GM23338 (cell line): ENCODE data around the gene TMEM219. TPM values are rescaled to one million over a fixed set of nuclear protein-coding genes. Genes with fewer than 3 reads are reported as not detected.
A peak's percentile ranks its signal among the peaks of the same experiment; 100 is the strongest.

ENCODE experiments used
- ATAC-seq: fragments of 200-7000 bp; cut with Tn5 transposase; 3 replicates; pipeline ENCODE4 v1.9.1; 2020
- DNase-seq: peaks from one replicate; pipeline ENCODE4 v3.0.0-alpha.2; 2015; ENCODE audit warnings: low spot score
- H2AFZ ChIP-seq: fragments of 200-600 bp; sonication (generic); 2 replicates; pipeline ENCODE4 v1.8.0; 2016; ENCODE audit warnings: antibody characterized with exemption, mild to moderate bottlenecking, moderate library complexity
- H3F3A ChIP-seq: fragments of 200-600 bp; sonication (generic); replicated peaks from 2 replicates; pipeline ENCODE4 v1.8.0; 2017; ENCODE audit warnings: antibody characterized with exemption, mixed run types, low read depth
- H3K27ac ChIP-seq: fragments of 200-600 bp; sonication (generic); 2 replicates; pipeline ENCODE4 v1.6.1; 2016; ENCODE audit warnings: low read depth
- H3K27me3 ChIP-seq: fragments of 200-600 bp; sonication (generic); 2 replicates; pipeline ENCODE4 v1.8.0; 2016; ENCODE audit warnings: mild to moderate bottlenecking, mixed run types, moderate library complexity; ENCODE audit not compliant: insufficient read depth
- H3K36me3 ChIP-seq: fragments of 200-600 bp; sonication (generic); 2 replicates; pipeline ENCODE4 v1.8.0; 2016; ENCODE audit warnings: mild to moderate bottlenecking; ENCODE audit not compliant: insufficient read depth
- H3K4me1 ChIP-seq: fragments of 200-600 bp; sonication (generic); 2 replicates; pipeline ENCODE4 v1.8.0; 2016; ENCODE audit warnings: mild to moderate bottlenecking, moderate library complexity; ENCODE audit not compliant: insufficient read depth
- H3K4me2 ChIP-seq: fragments of 200-600 bp; sonication (generic); 2 replicates; pipeline ENCODE4 v1.7.1; 2017; ENCODE audit warnings: mixed run types
- H3K4me3 ChIP-seq: fragments of 200-600 bp; sonication (generic); 2 replicates; pipeline ENCODE4 v1.6.1; 2016; ENCODE audit warnings: mixed run types
- H3K79me2 ChIP-seq: fragments of 200-600 bp; sonication (generic); replicated peaks from 2 replicates; pipeline ENCODE4 v1.8.0; 2017; ENCODE audit warnings: mild to moderate bottlenecking; ENCODE audit not compliant: insufficient read depth
- H3K9me2 ChIP-seq: fragments of 200-600 bp; sonication (generic); 2 replicates; pipeline ENCODE4 v1.8.0; 2017; ENCODE audit not compliant: insufficient read depth
- H4K20me1 ChIP-seq: fragments of 200-600 bp; sonication (generic); replicated peaks from 2 replicates; pipeline ENCODE4 v1.8.0; 2017; ENCODE audit warnings: mild to moderate bottlenecking; ENCODE audit not compliant: insufficient read depth
- H3K27ac Mint-ChIP-seq: 2 replicates; pipeline ENCODE4 v1.8.0; 2020; ENCODE audit warnings: inconsistent platforms, mild to moderate bottlenecking, moderate library complexity, mixed read lengths
- H3K27me3 Mint-ChIP-seq: 3 replicates; pipeline ENCODE4 v1.8.0; 2022; ENCODE audit warnings: low read depth, mild to moderate bottlenecking, moderate library complexity, mixed read lengths, inconsistent platforms; ENCODE audit not compliant: insufficient read depth, poor library complexity
- H3K36me3 Mint-ChIP-seq: 3 replicates; pipeline ENCODE4 v1.8.0; 2021; ENCODE audit warnings: low read depth, mild to moderate bottlenecking, inconsistent platforms, moderate library complexity, mixed read lengths
- H3K4me1 Mint-ChIP-seq: 3 replicates; pipeline ENCODE4 v1.8.0; 2020; ENCODE audit warnings: mild to moderate bottlenecking, inconsistent platforms, mixed read lengths
- H3K4me3 Mint-ChIP-seq: 3 replicates; pipeline ENCODE4 v1.8.0; 2021; ENCODE audit warnings: moderate library complexity, mild to moderate bottlenecking, inconsistent platforms, mixed read lengths
- H3K9me3 Mint-ChIP-seq: 3 replicates; pipeline ENCODE4 v1.8.0; 2020; ENCODE audit warnings: moderate library complexity, mild to moderate bottlenecking, inconsistent platforms, mixed read lengths
- CREB1 ChIP-seq: fragments of 250-450 bp; sonication (Bioruptor Pico); IDR thresholded peaks from 2 replicates; pipeline ENCODE4 v1.5.0; 2020; ENCODE audit warnings: low read depth, mild to moderate bottlenecking, moderate library complexity
- EZH2 ChIP-seq: fragments of 200-600 bp; sonication (generic); IDR thresholded peaks from one replicate; pipeline ENCODE4 v1.8.0; 2017; ENCODE audit warnings: antibody characterized with exemption, mild to moderate bottlenecking, low read depth; ENCODE audit not compliant: unreplicated experiment
- EZH2phosphoT487 ChIP-seq: fragments of 200-600 bp; sonication (generic); IDR thresholded peaks from one replicate; pipeline ENCODE4 v1.8.1; 2018; ENCODE audit warnings: antibody characterized with exemption; ENCODE audit not compliant: unreplicated experiment
- JUNB ChIP-seq: IDR thresholded peaks from one replicate; pipeline ENCODE4 v1.6.1; 2016; ENCODE audit warnings: antibody characterized with exemption; ENCODE audit not compliant: unreplicated experiment
- NANOG ChIP-seq: IDR thresholded peaks from 2 replicates; pipeline ENCODE4 v1.6.1; 2016; ENCODE audit warnings: antibody characterized with exemption, borderline replicate concordance
- POLR2AphosphoS5 ChIP-seq: IDR thresholded peaks from 2 replicates; pipeline ENCODE4 v1.6.1; 2016; ENCODE audit warnings: antibody characterized with exemption, low read depth
- STAT1 ChIP-seq: IDR thresholded peaks from one replicate; pipeline ENCODE4 v1.6.1; 2016; ENCODE audit warnings: antibody characterized with exemption; ENCODE audit not compliant: unreplicated experiment
- ZNF114 ChIP-seq: fragments of 250-450 bp; sonication (Bioruptor Pico); IDR thresholded peaks from 2 replicates; pipeline ENCODE4 v1.5.0; 2020; ENCODE audit warnings: mild to moderate bottlenecking, moderate library complexity
- ZNF331 ChIP-seq: fragments of 250-450 bp; sonication (Bioruptor Pico); IDR thresholded peaks from 2 replicates; pipeline ENCODE4 v1.5.0; 2020; ENCODE audit warnings: low read depth, mild to moderate bottlenecking, moderate library complexity
- polyA plus RNA-seq: library from polyadenylated mRNA; unstranded; fragments of >200 nt; fragmentation: Nextera tagmentation; extraction: Ambion mirVana; gene quantifications from 2 replicates; pipeline ENCODE4 v1.2.1, GENCODE V29; 2016
- total RNA-seq: library from RNA; depleted of rRNA; stranded (reverse); fragments of >200 nt; shearing (Covaris generic); gene quantifications from 2 replicates; pipeline ENCODE4 v1.2.3, GENCODE V29; 2014
- TF ChIP-seq, protein P1 (sequence below): IDR thresholded peaks from 2 replicates; pipeline ENCODE4 v1.6.1; 2016; ENCODE audit warnings: antibody characterized with exemption
- TF ChIP-seq, protein P2 (sequence below), 2 experiments: fragments of 200-600 bp in 1 of 2; sonication (generic) in 1 of 2; conservative IDR thresholded peaks; 2 replicates each; pipeline versions ENCODE4 v1.5.1 to v1.6.1; 2016 to 2017; ENCODE audit warnings: antibody characterized with exemption in 2 of 2, low read depth in 2 of 2, mild to moderate bottlenecking in 2 of 2, moderate library complexity in 1 of 2
- TF ChIP-seq, protein P3 (sequence below): fragments of 250-450 bp; sonication (Bioruptor Pico); IDR thresholded peaks from 2 replicates; pipeline ENCODE4 v1.5.0; 2020; ENCODE audit warnings: mild to moderate bottlenecking, moderate library complexity

The TMEM219 gene
- total and polyA plus RNA-seq, 2 experiments from 2014 or later: 50.0 to 82.3 TPM

DNA sequence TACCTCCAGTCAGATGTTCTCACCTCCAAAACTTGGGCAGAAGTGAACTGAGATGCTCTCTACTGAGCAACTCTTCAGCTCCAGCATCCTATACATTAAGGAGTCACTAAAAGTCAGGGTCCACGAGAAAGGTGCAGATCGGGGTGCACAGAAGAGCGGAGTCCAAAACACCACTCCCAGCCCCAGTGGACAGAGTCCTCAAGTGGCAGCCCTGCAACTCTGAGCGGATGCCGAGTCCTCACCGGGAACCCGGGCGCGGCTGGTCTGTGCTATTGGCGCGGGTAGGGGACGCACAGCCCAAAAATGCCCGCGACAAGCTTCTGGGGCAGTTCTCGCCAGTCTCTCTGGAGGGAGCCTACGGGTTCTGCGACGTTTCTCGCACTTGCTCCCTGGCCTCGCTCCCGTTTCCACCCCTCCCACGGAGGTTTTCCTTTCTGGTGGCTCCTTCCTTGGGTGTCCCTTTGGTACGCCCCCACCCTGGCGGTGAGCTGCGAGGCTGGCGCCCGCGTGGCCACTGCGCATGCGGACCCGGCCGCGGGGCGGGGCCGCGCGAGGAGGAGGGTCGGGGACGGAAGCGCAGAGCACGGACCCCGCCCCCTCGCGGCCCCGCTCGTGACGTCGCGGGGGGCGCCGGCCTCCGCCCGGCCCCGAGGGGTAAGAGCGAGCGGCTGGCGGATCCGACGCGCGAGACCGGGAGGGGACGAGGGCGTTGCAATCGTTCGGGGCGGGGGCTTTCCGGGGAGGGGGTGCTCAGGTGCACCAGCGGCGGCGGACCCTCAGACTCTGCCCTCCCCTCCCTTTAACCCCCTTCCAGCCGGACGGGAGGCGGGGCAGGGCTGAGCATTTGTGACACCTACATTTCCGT, at the start of gene TMEM219 (continued):
- TF ChIP-seq ZNF331 (CRISPR knock-in tag): no peak

DNA sequence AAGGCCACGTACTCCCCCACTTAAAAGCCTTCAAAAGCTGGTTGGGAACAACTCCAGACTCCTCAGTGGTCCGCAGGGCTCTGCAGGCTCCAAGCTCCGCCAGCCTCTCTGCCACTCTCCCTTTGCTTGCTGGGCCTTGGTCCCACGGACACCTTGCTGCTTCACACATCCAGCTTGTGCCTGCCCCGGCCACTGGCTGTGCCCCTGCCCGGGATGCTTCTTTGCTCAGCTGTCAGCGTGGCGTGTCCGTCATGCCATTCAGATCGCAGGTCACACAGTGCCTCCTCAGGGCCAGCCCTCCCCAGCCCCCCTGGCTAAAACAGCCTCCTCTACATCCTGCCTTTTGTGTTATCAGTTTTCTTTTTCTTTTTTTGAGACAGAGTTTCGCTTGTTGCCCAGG, 49.8 kb upstream of the TMEM219 start:
- Histone ChIP-seq H3K4me2 (no peak overlapping the region), H3K9me2 (no peaks in the 10 kb centered on the region), H3K27ac (no peak overlapping the region), H3K36me3 (no peaks in the 10 kb centered on the region), H3F3A (no peaks in the 10 kb centered on the region), H3K4me1 (peaks cover 6% of the 10 kb centered on the region; the same call in 1 of the 2 replicates), H3K79me2 (no peaks in the 10 kb centered on the region), H4K20me1 (no peaks in the 10 kb centered on the region; the same call in none of the 2 replicates), H3K27me3 (no peaks in the 10 kb centered on the region), H2AFZ (no peak overlapping the region), H3K4me3 (no peak overlapping the region)
- TF ChIP-seq, protein P1, sequence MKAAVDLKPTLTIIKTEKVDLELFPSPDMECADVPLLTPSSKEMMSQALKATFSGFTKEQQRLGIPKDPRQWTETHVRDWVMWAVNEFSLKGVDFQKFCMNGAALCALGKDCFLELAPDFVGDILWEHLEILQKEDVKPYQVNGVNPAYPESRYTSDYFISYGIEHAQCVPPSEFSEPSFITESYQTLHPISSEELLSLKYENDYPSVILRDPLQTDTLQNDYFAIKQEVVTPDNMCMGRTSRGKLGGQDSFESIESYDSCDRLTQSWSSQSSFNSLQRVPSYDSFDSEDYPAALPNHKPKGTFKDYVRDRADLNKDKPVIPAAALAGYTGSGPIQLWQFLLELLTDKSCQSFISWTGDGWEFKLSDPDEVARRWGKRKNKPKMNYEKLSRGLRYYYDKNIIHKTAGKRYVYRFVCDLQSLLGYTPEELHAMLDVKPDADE: no peak
- TF ChIP-seq POLR2AphosphoS5 (no peak), ZNF331 (CRISPR knock-in tag) (no peak), JUNB (no peak), ZNF114 (CRISPR knock-in tag) (no peak), EZH2 (no peak), STAT1 (no peak), NANOG (no peak), EZH2phosphoT487 (no peak), CREB1 (CRISPR knock-in tag) (no peak)
- TF ChIP-seq, protein P2, sequence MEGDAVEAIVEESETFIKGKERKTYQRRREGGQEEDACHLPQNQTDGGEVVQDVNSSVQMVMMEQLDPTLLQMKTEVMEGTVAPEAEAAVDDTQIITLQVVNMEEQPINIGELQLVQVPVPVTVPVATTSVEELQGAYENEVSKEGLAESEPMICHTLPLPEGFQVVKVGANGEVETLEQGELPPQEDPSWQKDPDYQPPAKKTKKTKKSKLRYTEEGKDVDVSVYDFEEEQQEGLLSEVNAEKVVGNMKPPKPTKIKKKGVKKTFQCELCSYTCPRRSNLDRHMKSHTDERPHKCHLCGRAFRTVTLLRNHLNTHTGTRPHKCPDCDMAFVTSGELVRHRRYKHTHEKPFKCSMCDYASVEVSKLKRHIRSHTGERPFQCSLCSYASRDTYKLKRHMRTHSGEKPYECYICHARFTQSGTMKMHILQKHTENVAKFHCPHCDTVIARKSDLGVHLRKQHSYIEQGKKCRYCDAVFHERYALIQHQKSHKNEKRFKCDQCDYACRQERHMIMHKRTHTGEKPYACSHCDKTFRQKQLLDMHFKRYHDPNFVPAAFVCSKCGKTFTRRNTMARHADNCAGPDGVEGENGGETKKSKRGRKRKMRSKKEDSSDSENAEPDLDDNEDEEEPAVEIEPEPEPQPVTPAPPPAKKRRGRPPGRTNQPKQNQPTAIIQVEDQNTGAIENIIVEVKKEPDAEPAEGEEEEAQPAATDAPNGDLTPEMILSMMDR (conservative IDR thresholded peaks at IDR 0.05; ENCODE audit: low read depth in 2 of 2): no peak
- TF ChIP-seq, protein P3, sequence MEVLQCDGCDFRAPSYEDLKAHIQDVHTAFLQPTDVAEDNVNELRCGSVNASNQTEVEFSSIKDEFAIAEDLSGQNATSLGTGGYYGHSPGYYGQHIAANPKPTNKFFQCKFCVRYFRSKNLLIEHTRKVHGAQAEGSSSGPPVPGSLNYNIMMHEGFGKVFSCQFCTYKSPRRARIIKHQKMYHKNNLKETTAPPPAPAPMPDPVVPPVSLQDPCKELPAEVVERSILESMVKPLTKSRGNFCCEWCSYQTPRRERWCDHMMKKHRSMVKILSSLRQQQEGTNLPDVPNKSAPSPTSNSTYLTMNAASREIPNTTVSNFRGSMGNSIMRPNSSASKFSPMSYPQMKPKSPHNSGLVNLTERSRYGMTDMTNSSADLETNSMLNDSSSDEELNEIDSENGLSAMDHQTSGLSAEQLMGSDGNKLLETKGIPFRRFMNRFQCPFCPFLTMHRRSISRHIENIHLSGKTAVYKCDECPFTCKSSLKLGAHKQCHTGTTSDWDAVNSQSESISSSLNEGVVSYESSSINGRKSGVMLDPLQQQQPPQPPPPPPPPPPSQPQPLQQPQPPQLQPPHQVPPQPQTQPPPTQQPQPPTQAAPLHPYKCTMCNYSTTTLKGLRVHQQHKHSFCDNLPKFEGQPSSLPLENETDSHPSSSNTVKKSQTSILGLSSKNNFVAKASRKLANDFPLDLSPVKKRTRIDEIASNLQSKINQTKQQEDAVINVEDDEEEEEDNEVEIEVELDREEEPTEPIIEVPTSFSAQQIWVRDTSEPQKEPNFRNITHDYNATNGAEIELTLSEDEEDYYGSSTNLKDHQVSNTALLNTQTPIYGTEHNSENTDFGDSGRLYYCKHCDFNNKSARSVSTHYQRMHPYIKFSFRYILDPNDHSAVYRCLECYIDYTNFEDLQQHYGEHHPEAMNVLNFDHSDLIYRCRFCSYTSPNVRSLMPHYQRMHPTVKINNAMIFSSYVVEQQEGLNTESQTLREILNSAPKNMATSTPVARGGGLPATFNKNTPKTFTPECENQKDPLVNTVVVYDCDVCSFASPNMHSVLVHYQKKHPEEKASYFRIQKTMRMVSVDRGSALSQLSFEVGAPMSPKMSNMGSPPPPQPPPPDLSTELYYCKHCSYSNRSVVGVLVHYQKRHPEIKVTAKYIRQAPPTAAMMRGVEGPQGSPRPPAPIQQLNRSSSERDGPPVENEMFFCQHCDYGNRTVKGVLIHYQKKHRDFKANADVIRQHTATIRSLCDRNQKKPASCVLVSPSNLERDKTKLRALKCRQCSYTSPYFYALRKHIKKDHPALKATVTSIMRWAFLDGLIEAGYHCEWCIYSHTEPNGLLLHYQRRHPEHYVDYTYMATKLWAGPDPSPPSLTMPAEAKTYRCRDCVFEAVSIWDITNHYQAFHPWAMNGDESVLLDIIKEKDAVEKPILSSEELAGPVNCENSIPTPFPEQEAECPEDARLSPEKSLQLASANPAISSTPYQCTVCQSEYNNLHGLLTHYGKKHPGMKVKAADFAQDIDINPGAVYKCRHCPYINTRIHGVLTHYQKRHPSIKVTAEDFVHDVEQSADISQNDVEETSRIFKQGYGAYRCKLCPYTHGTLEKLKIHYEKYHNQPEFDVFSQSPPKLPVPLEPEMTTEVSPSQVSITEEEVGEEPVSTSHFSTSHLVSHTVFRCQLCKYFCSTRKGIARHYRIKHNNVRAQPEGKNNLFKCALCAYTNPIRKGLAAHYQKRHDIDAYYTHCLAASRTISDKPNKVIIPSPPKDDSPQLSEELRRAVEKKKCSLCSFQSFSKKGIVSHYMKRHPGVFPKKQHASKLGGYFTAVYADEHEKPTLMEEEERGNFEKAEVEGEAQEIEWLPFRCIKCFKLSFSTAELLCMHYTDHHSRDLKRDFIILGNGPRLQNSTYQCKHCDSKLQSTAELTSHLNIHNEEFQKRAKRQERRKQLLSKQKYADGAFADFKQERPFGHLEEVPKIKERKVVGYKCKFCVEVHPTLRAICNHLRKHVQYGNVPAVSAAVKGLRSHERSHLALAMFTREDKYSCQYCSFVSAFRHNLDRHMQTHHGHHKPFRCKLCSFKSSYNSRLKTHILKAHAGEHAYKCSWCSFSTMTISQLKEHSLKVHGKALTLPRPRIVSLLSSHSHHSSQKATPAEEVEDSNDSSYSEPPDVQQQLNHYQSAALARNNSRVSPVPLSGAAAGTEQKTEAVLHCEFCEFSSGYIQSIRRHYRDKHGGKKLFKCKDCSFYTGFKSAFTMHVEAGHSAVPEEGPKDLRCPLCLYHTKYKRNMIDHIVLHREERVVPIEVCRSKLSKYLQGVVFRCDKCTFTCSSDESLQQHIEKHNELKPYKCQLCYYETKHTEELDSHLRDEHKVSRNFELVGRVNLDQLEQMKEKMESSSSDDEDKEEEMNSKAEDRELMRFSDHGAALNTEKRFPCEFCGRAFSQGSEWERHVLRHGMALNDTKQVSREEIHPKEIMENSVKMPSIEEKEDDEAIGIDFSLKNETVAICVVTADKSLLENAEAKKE: no peak
- H3K36me3 Mint-ChIP-seq: peaks cover 3% of the 10 kb centered on the region
- no peak overlapping the region; the same call in 1 of the 2 replicates for H3K27ac Mint-ChIP-seq
- no peaks in the 10 kb centered on the region for H3K9me3 Mint-ChIP-seq
- peaks cover 9% of the 10 kb centered on the region for H3K27me3 Mint-ChIP-seq
- ATAC-seq (peak; percentile 36), DNase-seq (peak; percentile 17)
- no peak overlapping the region; the same call in 2 of the 3 replicates for H3K4me3 Mint-ChIP-seq
- peaks cover 9% of the 10 kb centered on the region for H3K4me1 Mint-ChIP-seq
